ENCODE data around the gene RPL13A. TPM values are rescaled to one million over a fixed set of nuclear protein-coding genes. Genes with fewer than 3 reads are reported as not detected.
A peak's percentile ranks its signal among the peaks of the same experiment; 100 is the strongest.

The RPL13A gene
- total and polyA plus RNA-seq, 2 donors (not counting 3 experiments of a cell fraction or from before 2014, with no cell fraction given): 2,291 to 4,148 TPM

DNA sequence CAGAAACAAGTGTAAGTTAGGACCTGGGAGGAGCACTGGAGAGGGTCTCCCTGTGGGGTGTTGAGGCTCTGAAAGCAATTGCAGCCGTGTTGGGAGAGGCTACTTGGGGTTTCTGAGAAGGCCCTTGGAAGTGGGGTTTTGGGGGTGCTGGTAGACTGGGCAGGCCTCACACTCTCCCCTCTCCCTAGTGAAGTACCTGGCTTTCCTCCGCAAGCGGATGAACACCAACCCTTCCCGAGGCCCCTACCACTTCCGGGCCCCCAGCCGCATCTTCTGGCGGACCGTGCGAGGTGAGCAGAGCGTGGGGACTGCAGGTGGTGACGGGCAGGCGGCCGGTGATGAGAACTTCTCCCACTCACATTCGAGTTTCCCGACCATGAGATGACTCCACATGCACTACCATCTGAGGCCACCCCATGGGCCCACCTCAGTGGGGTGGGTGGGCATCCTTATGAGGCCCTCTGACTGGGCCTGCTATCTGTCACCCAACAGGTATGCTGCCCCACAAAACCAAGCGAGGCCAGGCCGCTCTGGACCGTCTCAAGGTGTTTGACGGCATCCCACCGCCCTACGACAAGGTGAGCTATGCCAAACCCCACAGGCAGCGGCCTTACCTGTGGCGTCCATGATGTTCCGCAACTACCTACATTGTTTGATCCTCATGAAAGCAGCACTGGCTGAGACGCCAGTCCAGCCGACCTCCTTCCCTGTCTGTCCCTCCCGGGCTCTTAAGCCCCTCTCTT is 3.0 kb downstream of the RPL13A start:
- peaks cover 28 to 34% of the 10 kb centered on the region in 2 experiments for H3K36me3 ChIP-seq (ENCODE audit: control insufficient read depth in 2 of 2, extremely low read depth in 1 of 2, insufficient read depth in 2 of 2, low read length in 2 of 2)
- ChIA-PET CTCF (no interaction called here), POLR2A (no interaction called here)
- BruUV-seq (replicated peaks): no TSS peak
- H3K9me1 ChIP-seq (replicated peaks; ENCODE audit: control insufficient read depth, extremely low read depth, insufficient read depth, low read length): no peaks in the 10 kb centered on the region
- H3K4me3 ChIP-seq (replicated peaks in 1 of 3; ENCODE audit: insufficient read depth in 1 of 3, low read depth in 1 of 3, low read length in 3 of 3): no peak overlapping the region
- peaks cover 12% of the 10 kb centered on the region for H3K4me1 ChIP-seq (ENCODE audit: control insufficient read depth, extremely low read depth, insufficient read depth, low read length)
- peaks cover 5% of the 10 kb centered on the region for H4K20me1 ChIP-seq (replicated peaks; ENCODE audit: control insufficient read depth, extremely low read depth, insufficient read depth, low read length)
- H2AFZ ChIP-seq (ENCODE audit: low read depth, low read length): no peak overlapping the region
- intact Hi-C loops (cut with micrococcal nuclease): no loop called here
- FAIRE-seq: no peak
- no peaks in the 10 kb centered on the region for H3K27me3 ChIP-seq (ENCODE audit: control insufficient read depth in 2 of 2, insufficient read depth in 2 of 2, low read length in 2 of 2)
- no peak overlapping the region for H3K27ac ChIP-seq (ENCODE audit: insufficient read depth, low read depth, low read length)
- DNase-seq (ENCODE audit: low read depth, low spot score): no peak
- TF ChIP-seq GATA2 (IDR thresholded peaks at IDR 0.05; ENCODE audit: insufficient read depth, insufficient read length, low read depth, low read length) (no peak), CTCF (IDR thresholded peaks at IDR 0.05; ENCODE audit: extremely low read depth in 1 of 2, insufficient read depth in 1 of 2, low read depth in 1 of 2, low read length in 2 of 2) (no peak)
- H3K9me3 ChIP-seq (replicated peaks; ENCODE audit: control insufficient read depth, insufficient read depth, low read length): no peaks in the 10 kb centered on the region
- H3K79me2 ChIP-seq (ENCODE audit: control insufficient read depth, insufficient read depth, low read length): peaks cover 40% of the 10 kb centered on the region
- dilution Hi-C loops (cut with MboI; ENCODE audit: extremely low pct_ligation_motif_present, low sequenced_read_pairs): no loop called here
- H3K4me2 ChIP-seq (ENCODE audit: insufficient read depth, low read length): peak overlapping the region; percentile 96
- H3K9ac ChIP-seq (replicated peaks; ENCODE audit: extremely low read depth, insufficient read depth, low read length): no peak overlapping the region

GRCh38 chr19:49491030-49491803 is 3.8 kb downstream of the RPL13A start:
- Histone ChIP-seq H4K20me1 (replicated peaks; ENCODE audit: control insufficient read depth, extremely low read depth, insufficient read depth, low read length) (peaks cover 5% of the 10 kb centered on the region), H3K9me3 (replicated peaks; ENCODE audit: control insufficient read depth, insufficient read depth, low read length) (no peaks in the 10 kb centered on the region), H2AFZ (ENCODE audit: low read depth, low read length) (no peak overlapping the region), H3K27ac (ENCODE audit: insufficient read depth, low read depth, low read length) (no peak overlapping the region), H3K79me2 (ENCODE audit: control insufficient read depth, insufficient read depth, low read length) (peaks cover 40% of the 10 kb centered on the region), H3K27me3 (ENCODE audit: control insufficient read depth in 2 of 2, insufficient read depth in 2 of 2, low read length in 2 of 2) (no peaks in the 10 kb centered on the region), H3K4me2 (ENCODE audit: insufficient read depth, low read length) (no peak overlapping the region), H3K36me3 (ENCODE audit: control insufficient read depth in 2 of 2, extremely low read depth in 1 of 2, insufficient read depth in 2 of 2, low read length in 2 of 2) (peaks cover 28 to 34% of the 10 kb centered on the region in 2 experiments), H3K9me1 (replicated peaks; ENCODE audit: control insufficient read depth, extremely low read depth, insufficient read depth, low read length) (no peaks in the 10 kb centered on the region), H3K9ac (replicated peaks; ENCODE audit: extremely low read depth, insufficient read depth, low read length) (no peak overlapping the region), H3K4me3 (replicated peaks in 1 of 3; ENCODE audit: insufficient read depth in 1 of 3, low read depth in 1 of 3, low read length in 3 of 3) (no peak overlapping the region), H3K4me1 (ENCODE audit: control insufficient read depth, extremely low read depth, insufficient read depth, low read length) (peaks cover 12% of the 10 kb centered on the region)
- no TSS peak for BruUV-seq (replicated peaks)
- FAIRE-seq (no peak), DNase-seq (ENCODE audit: low read depth, low spot score) (no peak)
- TF ChIP-seq POLR2A (IDR thresholded peaks at IDR 0.05; ENCODE audit: low read depth, low read length) (no peak), MAX (IDR thresholded peaks at IDR 0.05; ENCODE audit: insufficient read depth, insufficient read length) (no peak)
- dilution Hi-C loops (cut with MboI; ENCODE audit: extremely low pct_ligation_motif_present, low sequenced_read_pairs) (no loop called here), intact Hi-C loops (cut with micrococcal nuclease) (no loop called here)
- ChIA-PET CTCF (no interaction called here), POLR2A (no interaction called here)
